ENCODE measurements around the gene DDX18. TPM values are rescaled to one million over a fixed set of nuclear protein-coding genes. Genes with fewer than 3 reads are reported as not detected.

The DDX18 gene
- total RNA-seq = 100 to 1,000 TPM in 2 of 5 donors, 10 to 100 TPM in 3; 78.2 to 134 (median 88.7) TPM
- total RNA-seq (2013) = 105 TPM
- 145 to 611 (median 191) reads per million in 29 experiments for total RNA-seq

GRCh38 chr2:117814417-117815264, at the start of gene DDX18:
TSS of gene DDX18 (plus strand) at chr2:117814691. CDS start at chr2:117814778, 87 bp downstream.
- ATAC-seq (replicated peaks in 1 of 4) = peak; percentile 91 to 94 (median 92)
- ChIA-PET POLR2A (interaction anchor here (0.7 to 2.1 kb wide), 8 partner anchors 12 to 275 kb away, joined by 3 to 11 read pairs (median 4); partner anchors contain the start of gene CCDC93 (in 2 of the 2)), CTCF (interaction anchor here (0.6 to 3.5 kb wide), 26 partner anchors 11 to 1552 kb away, joined by 3 to 76 read pairs (median 4); partner anchors contain the start of genes C2orf76 (in 1 of the 2), CCDC93 (in 1 of the 2), DBI (in 1 of the 2) and INSIG2 (in 1 of the 2))
- peaks cover 0 to 34% of the 10 kb centered on the region in 2 donors for H3K36me3 ChIP-seq (ENCODE audit: control insufficient read depth in 2 of 2, extremely low read depth in 1 of 2, insufficient read depth in 1 of 2, low read length in 1 of 2)
- Mint-ChIP-seq H3K27ac (peak within 1 kb of the TSS; percentile 92 to 97), H3K4me1 (peaks cover 47 to 53% (median 48%) of the 10 kb centered on the region in 3 donors), H3K36me3 (peaks cover 29% of the 10 kb centered on the region), H3K4me3 (peak within 1 kb of the TSS; percentile 90 to 94 (median 91)), H3K27me3 (peaks cover 0 to 3% of the 10 kb centered on the region in 2 donors), H3K9me3 (no peaks in the 10 kb centered on the region)
- H3K4me3 ChIP-seq (ENCODE audit: control insufficient read depth in 1 of 2, extremely low read depth in 1 of 2, low read length in 1 of 2) = peak within 1 kb of the TSS; percentile 77 to 95
- no peaks in the 10 kb centered on the region for H3K9me3 ChIP-seq
- peaks cover 11 to 19% of the 10 kb centered on the region in 2 experiments for H3K4me1 ChIP-seq (ENCODE audit: control insufficient read depth in 1 of 2, extremely low read depth in 1 of 2, insufficient read depth in 2 of 2, low read length in 2 of 2)
- DNase-seq = peak; percentile 94 to 99 (median 98)
- H3K27ac ChIP-seq (ENCODE audit: low read length) = peak within 1 kb of the TSS; percentile 96
- under 1% methylated on average over 57 of the region's 57 CpGs for WGBS (ENCODE audit: insufficient coverage)
- no peaks in the 10 kb centered on the region for H3K27me3 ChIP-seq (replicated peaks in 1 of 2; ENCODE audit: control insufficient read depth in 2 of 2, extremely low read depth in 1 of 2, insufficient read depth in 2 of 2, low read length in 1 of 2)

GRCh38 chr2:117770730-117771129, 43.8 kb upstream of the DDX18 start:
- CTCF ChIA-PET = no interaction called here
- no peaks in the 10 kb centered on the region for H3K9me3 ChIP-seq
- H3K27me3 ChIP-seq (replicated peaks in 1 of 2; ENCODE audit: control insufficient read depth in 2 of 2, extremely low read depth in 1 of 2, insufficient read depth in 2 of 2, low read length in 1 of 2) = no peaks in the 10 kb centered on the region
- Mint-ChIP-seq H3K9me3 (no peaks in the 10 kb centered on the region), H3K27ac (no peak overlapping the region), H3K27me3 (peaks cover 16 to 21% of the 10 kb centered on the region in 2 donors), H3K36me3 (no peaks in the 10 kb centered on the region), H3K4me3 (no peak overlapping the region), H3K4me1 (no peaks in the 10 kb centered on the region)
- no peaks in the 10 kb centered on the region for H3K36me3 ChIP-seq (ENCODE audit: control insufficient read depth in 2 of 2, extremely low read depth in 1 of 2, insufficient read depth in 1 of 2, low read length in 1 of 2)
- H3K27ac ChIP-seq (ENCODE audit: low read length) = no peak overlapping the region
- WGBS (ENCODE audit: insufficient coverage) = no CpG with 5 or more reads among the region's 1 CpG
- ATAC-seq (replicated peaks in 1 of 4) = no peak
- DNase-seq = no peak
- H3K4me3 ChIP-seq (ENCODE audit: control insufficient read depth in 1 of 2, extremely low read depth in 1 of 2, low read length in 1 of 2) = no peak overlapping the region
- POLR2A ChIA-PET = no interaction called here
- no peaks in the 10 kb centered on the region for H3K4me1 ChIP-seq (ENCODE audit: control insufficient read depth in 1 of 2, extremely low read depth in 1 of 2, insufficient read depth in 2 of 2, low read length in 2 of 2)

GRCh38 chr2:117771969-117772630, 42.4 kb upstream of the DDX18 start:
- WGBS (ENCODE audit: insufficient coverage) = 73% methylated on average over 1 of the region's 4 CpGs
- POLR2A ChIA-PET = no interaction called here
- Mint-ChIP-seq H3K4me1 (no peaks in the 10 kb centered on the region), H3K9me3 (no peaks in the 10 kb centered on the region), H3K36me3 (no peaks in the 10 kb centered on the region), H3K4me3 (no peak overlapping the region), H3K27ac (no peak overlapping the region), H3K27me3 (peaks cover 21 to 23% of the 10 kb centered on the region in 2 donors)
- DNase-seq (no peak), ATAC-seq (replicated peaks in 1 of 4) (no peak)
- no peaks in the 10 kb centered on the region for H3K4me1 ChIP-seq (ENCODE audit: control insufficient read depth in 1 of 2, extremely low read depth in 1 of 2, insufficient read depth in 2 of 2, low read length in 2 of 2)
- CTCF ChIA-PET = no interaction called here
- no peaks in the 10 kb centered on the region for H3K27me3 ChIP-seq (replicated peaks in 1 of 2; ENCODE audit: control insufficient read depth in 2 of 2, extremely low read depth in 1 of 2, insufficient read depth in 2 of 2, low read length in 1 of 2)
- H3K9me3 ChIP-seq = no peaks in the 10 kb centered on the region
- H3K4me3 ChIP-seq (ENCODE audit: control insufficient read depth in 1 of 2, extremely low read depth in 1 of 2, low read length in 1 of 2) = no peak overlapping the region
- H3K36me3 ChIP-seq (ENCODE audit: control insufficient read depth in 2 of 2, extremely low read depth in 1 of 2, insufficient read depth in 1 of 2, low read length in 1 of 2) = no peaks in the 10 kb centered on the region
- H3K27ac ChIP-seq (ENCODE audit: low read length) = no peak overlapping the region

- no peaks in the 10 kb centered on the region for H3K9me3 ChIP-seq
- no peaks in the 10 kb centered on the region for H3K4me1 Mint-ChIP-seq
- POLR2A ChIA-PET = no interaction called here
- H3K9me3 Mint-ChIP-seq = no peaks in the 10 kb centered on the region
- no peak overlapping the region for H3K4me3 Mint-ChIP-seq
- no peak overlapping the region for H3K27ac Mint-ChIP-seq
- no peaks in the 10 kb centered on the region for H3K36me3 ChIP-seq (ENCODE audit: control insufficient read depth in 2 of 2, extremely low read depth in 1 of 2, insufficient read depth in 1 of 2, low read length in 1 of 2)
- no peak overlapping the region for H3K4me3 ChIP-seq (ENCODE audit: control insufficient read depth in 1 of 2, extremely low read depth in 1 of 2, low read length in 1 of 2)
- no peak overlapping the region for H3K27ac ChIP-seq (ENCODE audit: low read length)
- no peaks in the 10 kb centered on the region for H3K36me3 Mint-ChIP-seq
- H3K27me3 ChIP-seq (replicated peaks in 1 of 2; ENCODE audit: control insufficient read depth in 2 of 2, extremely low read depth in 1 of 2, insufficient read depth in 2 of 2, low read length in 1 of 2) = no peaks in the 10 kb centered on the region
- no peaks in the 10 kb centered on the region for H3K4me1 ChIP-seq (ENCODE audit: control insufficient read depth in 1 of 2, extremely low read depth in 1 of 2, insufficient read depth in 2 of 2, low read length in 2 of 2)
- no CpG with 5 or more reads among the region's 1 CpG for WGBS (ENCODE audit: insufficient coverage)
- peaks cover 11 to 19% of the 10 kb centered on the region in 2 donors for H3K27me3 Mint-ChIP-seq
- ATAC-seq (replicated peaks in 1 of 4) = no peak
- CTCF ChIA-PET = no interaction called here
- no peak for DNase-seq
Observed at GRCh38 chr2:117774716-117775115, 39.8 kb upstream of the DDX18 start.

- CTCF ChIA-PET = no interaction called here
Observed at GRCh38 chr2:117775703-117776219, 38.7 kb upstream of the DDX18 start.

GRCh38 chr2:117776888-117777287, 37.6 kb upstream of the DDX18 start:
- no CpG with 5 or more reads among the region's 8 CpGs for WGBS (ENCODE audit: insufficient coverage)
- Mint-ChIP-seq H3K4me3 (no peak overlapping the region), H3K4me1 (no peaks in the 10 kb centered on the region), H3K9me3 (peaks cover 0 to 6% (median 0%) of the 10 kb centered on the region in 3 donors), H3K36me3 (no peaks in the 10 kb centered on the region), H3K27ac (no peak overlapping the region), H3K27me3 (peaks cover 3 to 10% of the 10 kb centered on the region in 2 donors)
- Histone ChIP-seq H3K27me3 (replicated peaks in 1 of 2; ENCODE audit: control insufficient read depth in 2 of 2, extremely low read depth in 1 of 2, insufficient read depth in 2 of 2, low read length in 1 of 2) (no peaks in the 10 kb centered on the region), H3K9me3 (no peaks in the 10 kb centered on the region), H3K4me3 (ENCODE audit: control insufficient read depth in 1 of 2, extremely low read depth in 1 of 2, low read length in 1 of 2) (no peak overlapping the region), H3K4me1 (ENCODE audit: control insufficient read depth in 1 of 2, extremely low read depth in 1 of 2, insufficient read depth in 2 of 2, low read length in 2 of 2) (no peaks in the 10 kb centered on the region), H3K36me3 (ENCODE audit: control insufficient read depth in 2 of 2, extremely low read depth in 1 of 2, insufficient read depth in 1 of 2, low read length in 1 of 2) (no peaks in the 10 kb centered on the region), H3K27ac (ENCODE audit: low read length) (no peak overlapping the region)
- CTCF ChIA-PET = interaction anchor here in 1 of 2 donors (0.7 kb wide), 1 partner anchor 34 kb away, joined by 5 read pairs; no protein-coding TSS in a partner anchor
- POLR2A ChIA-PET = no interaction called here
- ATAC-seq (replicated peaks in 1 of 4) = no peak
- no peak for DNase-seq

More at GRCh38 chr2:117775703-117776219, 38.7 kb upstream of the DDX18 start:
- H3K4me1 ChIP-seq (ENCODE audit: control insufficient read depth in 1 of 2, extremely low read depth in 1 of 2, insufficient read depth in 2 of 2, low read length in 2 of 2) = no peaks in the 10 kb centered on the region
- no peak for DNase-seq
- H3K27me3 ChIP-seq (replicated peaks in 1 of 2; ENCODE audit: control insufficient read depth in 2 of 2, extremely low read depth in 1 of 2, insufficient read depth in 2 of 2, low read length in 1 of 2) = no peaks in the 10 kb centered on the region
- Mint-ChIP-seq H3K4me3 (no peak overlapping the region), H3K27ac (no peak overlapping the region), H3K36me3 (no peaks in the 10 kb centered on the region), H3K27me3 (peaks cover 7 to 15% of the 10 kb centered on the region in 2 donors), H3K9me3 (peaks cover 0 to 3% (median 0%) of the 10 kb centered on the region in 3 donors), H3K4me1 (no peaks in the 10 kb centered on the region)
- no peak for ATAC-seq (replicated peaks in 1 of 4)
- POLR2A ChIA-PET = no interaction called here
- no peak overlapping the region for H3K4me3 ChIP-seq (ENCODE audit: control insufficient read depth in 1 of 2, extremely low read depth in 1 of 2, low read length in 1 of 2)
- no peak overlapping the region for H3K27ac ChIP-seq (ENCODE audit: low read length)
- no peaks in the 10 kb centered on the region for H3K36me3 ChIP-seq (ENCODE audit: control insufficient read depth in 2 of 2, extremely low read depth in 1 of 2, insufficient read depth in 1 of 2, low read length in 1 of 2)
- H3K9me3 ChIP-seq = no peaks in the 10 kb centered on the region

Measured in T-cell (primary cell).